ENCODE data around the gene CGNL1. TPM values are rescaled to one million over a fixed set of nuclear protein-coding genes. Genes with fewer than 3 reads are reported as not detected.

The CGNL1 gene
- total RNA-seq, 1 donor from 2014 or later, result 11.0 TPM

GRCh38 chr15:57583282-57583681 lies 207.0 kb downstream of the CGNL1 start:
- H3K9ac ChIP-seq (ENCODE audit: low read length), result no peak overlapping the region
- Mint-ChIP-seq H3K27ac (ENCODE audit: unreplicated experiment) (no peak overlapping the region), H3K4me3 (ENCODE audit: unreplicated experiment) (no peak overlapping the region), H3K36me3 (ENCODE audit: low read depth, unreplicated experiment) (no peaks in the 10 kb centered on the region), H3K4me1 (ENCODE audit: low read depth, unreplicated experiment) (no peaks in the 10 kb centered on the region), H3K27me3 (ENCODE audit: low read depth, unreplicated experiment) (peaks cover 51% of the 10 kb centered on the region), H3K9me3 (ENCODE audit: unreplicated experiment) (peaks cover 12% of the 10 kb centered on the region)
- H3K4me2 ChIP-seq (ENCODE audit: low read length), result no peak overlapping the region
- H3K79me2 ChIP-seq (ENCODE audit: insufficient read depth, low read length), result no peaks in the 10 kb centered on the region
- no peaks in the 10 kb centered on the region for H4K20me1 ChIP-seq (ENCODE audit: insufficient read depth, low read length)
- H3K4me1 ChIP-seq (ENCODE audit: insufficient read depth, low read length), result no peaks in the 10 kb centered on the region
- H3K27ac ChIP-seq (ENCODE audit: low read depth, low read length), result no peak overlapping the region
- peaks cover 15% of the 10 kb centered on the region for H3K27me3 ChIP-seq (ENCODE audit: insufficient read depth, low read length)
- no peak overlapping the region for H2AFZ ChIP-seq (ENCODE audit: low read depth, low read length)
- TF ChIP-seq CTCF (IDR thresholded peaks at IDR 0.05; ENCODE audit: insufficient read depth, low read depth, low read length) (no peak), EZH2 (IDR thresholded peaks at IDR 0.05; ENCODE audit: insufficient read depth, low read length) (no peak)
- H3K9me3 ChIP-seq (ENCODE audit: insufficient read depth, low read depth, low read length), result no peaks in the 10 kb centered on the region
- H3K4me3 ChIP-seq (ENCODE audit: insufficient read depth, low read depth, low read length), result no peak overlapping the region
- FAIRE-seq (no peak), DNase-seq (ENCODE audit: low read depth) (no peak)
- no peaks in the 10 kb centered on the region for H3K36me3 ChIP-seq (ENCODE audit: insufficient read depth, low read length)

GRCh38 chr15:57583720-57584119 lies 207.4 kb downstream of the CGNL1 start:
- no peak overlapping the region for H3K9ac ChIP-seq (ENCODE audit: low read length)
- no peaks in the 10 kb centered on the region for H3K36me3 ChIP-seq (ENCODE audit: insufficient read depth, low read length)
- no peak for TF ChIP-seq EZH2 (IDR thresholded peaks at IDR 0.05; ENCODE audit: insufficient read depth, low read length)
- TF ChIP-seq CTCF (IDR thresholded peaks at IDR 0.05; ENCODE audit: insufficient read depth, low read depth, low read length), result no peak
- FAIRE-seq (no peak), DNase-seq (ENCODE audit: low read depth) (no peak)
- H4K20me1 ChIP-seq (ENCODE audit: insufficient read depth, low read length), result no peaks in the 10 kb centered on the region
- peaks cover 2% of the 10 kb centered on the region for H3K4me1 Mint-ChIP-seq (ENCODE audit: low read depth, unreplicated experiment)
- no peak overlapping the region for H3K4me3 Mint-ChIP-seq (ENCODE audit: unreplicated experiment)
- no peak overlapping the region for H2AFZ ChIP-seq (ENCODE audit: low read depth, low read length)
- no peaks in the 10 kb centered on the region for H3K9me3 ChIP-seq (ENCODE audit: insufficient read depth, low read depth, low read length)
- H3K9me3 Mint-ChIP-seq (ENCODE audit: unreplicated experiment), result peaks cover 12% of the 10 kb centered on the region
- H3K4me3 ChIP-seq (ENCODE audit: insufficient read depth, low read depth, low read length), result no peak overlapping the region
- no peak overlapping the region for H3K4me2 ChIP-seq (ENCODE audit: low read length)
- H3K27ac Mint-ChIP-seq (ENCODE audit: unreplicated experiment), result no peak overlapping the region
- no peak overlapping the region for H3K27ac ChIP-seq (ENCODE audit: low read depth, low read length)
- H3K4me1 ChIP-seq (ENCODE audit: insufficient read depth, low read length), result no peaks in the 10 kb centered on the region
- no peaks in the 10 kb centered on the region for H3K36me3 Mint-ChIP-seq (ENCODE audit: low read depth, unreplicated experiment)
- no peaks in the 10 kb centered on the region for H3K79me2 ChIP-seq (ENCODE audit: insufficient read depth, low read length)
- peaks cover 15% of the 10 kb centered on the region for H3K27me3 ChIP-seq (ENCODE audit: insufficient read depth, low read length)
- peaks cover 46% of the 10 kb centered on the region for H3K27me3 Mint-ChIP-seq (ENCODE audit: low read depth, unreplicated experiment)

- H3K36me3 ChIP-seq (ENCODE audit: insufficient read depth, low read length), result no peaks in the 10 kb centered on the region
- H2AFZ ChIP-seq (ENCODE audit: low read depth, low read length), result no peak overlapping the region
- H3K9ac ChIP-seq (ENCODE audit: low read length), result no peak overlapping the region
- no peaks in the 10 kb centered on the region for H4K20me1 ChIP-seq (ENCODE audit: insufficient read depth, low read length)
- peaks cover 12% of the 10 kb centered on the region for H3K9me3 Mint-ChIP-seq (ENCODE audit: unreplicated experiment)
- no peak overlapping the region for H3K27ac ChIP-seq (ENCODE audit: low read depth, low read length)
- no peaks in the 10 kb centered on the region for H3K9me3 ChIP-seq (ENCODE audit: insufficient read depth, low read depth, low read length)
- H3K4me1 ChIP-seq (ENCODE audit: insufficient read depth, low read length), result no peaks in the 10 kb centered on the region
- H3K4me2 ChIP-seq (ENCODE audit: low read length), result no peak overlapping the region
- no peak overlapping the region for H3K4me3 Mint-ChIP-seq (ENCODE audit: unreplicated experiment)
- no peak overlapping the region for H3K4me3 ChIP-seq (ENCODE audit: insufficient read depth, low read depth, low read length)
- H3K27me3 ChIP-seq (ENCODE audit: insufficient read depth, low read length), result peaks cover 9% of the 10 kb centered on the region
- peaks cover 9% of the 10 kb centered on the region for H3K4me1 Mint-ChIP-seq (ENCODE audit: low read depth, unreplicated experiment)
- H3K79me2 ChIP-seq (ENCODE audit: insufficient read depth, low read length), result no peaks in the 10 kb centered on the region
- no peak overlapping the region for H3K27ac Mint-ChIP-seq (ENCODE audit: unreplicated experiment)
- no peaks in the 10 kb centered on the region for H3K36me3 Mint-ChIP-seq (ENCODE audit: low read depth, unreplicated experiment)
- no peak for DNase-seq (ENCODE audit: low read depth)
- TF ChIP-seq CTCF (IDR thresholded peaks at IDR 0.05; ENCODE audit: insufficient read depth, low read depth, low read length) (no peak), EZH2 (IDR thresholded peaks at IDR 0.05; ENCODE audit: insufficient read depth, low read length) (no peak)
- no peak for FAIRE-seq
- H3K27me3 Mint-ChIP-seq (ENCODE audit: low read depth, unreplicated experiment), result peaks cover 40% of the 10 kb centered on the region
Observed at GRCh38 chr15:57586661-57587424, 210.5 kb downstream of the CGNL1 start.

All from astrocyte (in vitro differentiated cells and primary cell).